Left kidney (tissue), 2 donors: Measurements from ENCODE around the gene TNFRSF19. TPM values are rescaled to one million over a fixed set of nuclear protein-coding genes. Genes with fewer than 3 reads are reported as not detected.
"Not testable (repeated sequence)": the region's sequence is repeated elsewhere in the genome, so short reads cannot be mapped to it uniquely, and the experiment has no call there.

ENCODE experiments used
- DNase-seq: peaks from one replicate; pipeline ENCODE4 v3.0.0-alpha.2; 2013
- polyA plus RNA-seq: library from polyadenylated mRNA; unstranded; fragments of 120-200 nt; gene quantifications from one replicate; pipeline ENCODE4 v1.2.1, GENCODE V29; 2013; ENCODE audit not compliant: insufficient read length

Gene TNFRSF19
- polyA plus RNA-seq, 1 donor, result 60.8 TPM

DNA sequence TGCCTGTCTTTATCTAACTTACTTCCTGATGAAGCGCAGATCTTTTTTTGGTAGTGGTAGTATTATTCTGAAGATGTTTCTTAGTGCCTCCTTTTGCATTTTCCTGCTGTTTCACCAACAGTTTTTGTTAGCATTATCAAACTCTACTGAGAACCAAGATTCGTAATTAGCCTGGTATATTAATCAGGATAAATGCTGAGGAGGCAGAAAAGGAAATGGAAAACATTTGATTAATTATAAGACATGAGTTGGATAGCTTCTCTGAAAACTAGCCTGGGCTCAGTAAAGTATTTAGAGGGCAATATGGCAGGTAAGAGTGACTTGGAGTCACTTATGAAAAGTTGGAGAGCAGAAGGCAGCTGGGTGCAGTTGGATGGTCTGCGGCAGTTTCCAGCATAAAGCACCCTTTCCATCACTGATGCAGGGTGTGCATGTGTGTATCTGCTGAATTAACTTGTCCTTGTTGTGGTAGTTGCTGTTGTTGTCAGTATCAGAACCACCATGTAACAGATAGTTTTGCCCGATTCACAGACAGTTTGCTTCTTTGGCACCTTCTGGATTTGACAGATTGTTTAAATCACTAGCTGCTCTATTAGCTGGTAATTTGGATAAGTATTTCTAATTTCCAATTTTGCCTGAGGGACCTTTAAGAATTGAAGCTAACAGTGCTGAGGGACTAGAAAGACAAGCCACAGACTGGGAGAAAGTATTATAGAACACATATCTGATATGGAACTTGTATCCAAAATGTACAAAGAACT is 6.9 kb upstream of the TNFRSF19 start:
- no peak for DNase-seq

DNA sequence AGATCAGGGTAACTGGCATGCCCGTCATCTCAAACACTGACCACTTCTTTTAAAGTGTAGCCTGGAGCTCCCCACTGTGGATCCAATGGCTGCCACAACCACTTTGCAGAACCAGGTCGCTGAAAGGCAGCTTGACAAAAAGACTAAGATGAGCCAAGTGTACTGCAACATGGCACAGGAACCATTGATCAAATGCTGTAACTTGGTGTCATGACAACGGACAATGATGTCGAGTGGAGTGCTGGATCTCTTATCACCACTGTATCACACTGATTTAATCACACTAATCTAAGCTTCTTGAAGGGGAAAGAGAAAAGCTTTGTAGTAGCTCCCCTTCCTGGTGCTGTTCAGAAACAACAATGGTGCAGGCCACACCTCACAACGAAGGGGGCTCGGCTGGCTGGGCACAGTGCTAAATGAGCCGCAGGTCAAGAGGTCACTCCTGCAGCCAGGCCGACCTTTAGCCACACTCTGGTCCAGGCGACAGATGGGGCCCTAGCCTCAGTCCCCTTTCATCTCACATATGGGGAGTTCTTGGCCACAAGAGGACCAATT is 2.2 kb upstream of the TNFRSF19 start:
- no peak for DNase-seq

DNA sequence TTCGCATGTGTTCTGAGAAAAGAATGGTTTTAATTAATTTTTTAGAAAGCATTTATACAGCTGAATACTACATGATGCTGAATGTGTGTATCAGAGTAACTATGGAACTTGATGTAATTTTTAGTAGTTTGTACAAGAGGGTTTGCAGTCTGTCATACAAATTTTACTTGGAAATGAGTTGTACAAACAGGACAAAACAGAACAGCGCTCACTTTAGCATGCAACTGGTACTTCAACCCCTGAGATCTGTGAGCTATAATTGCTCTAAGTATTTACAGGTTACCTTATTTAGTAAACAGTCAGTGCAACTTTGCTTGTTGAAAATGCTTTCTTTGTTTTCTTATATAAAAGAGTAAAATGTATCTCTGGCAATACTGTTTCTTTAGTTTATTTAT is 706 bp downstream of the TNFRSF19 start:
- DNase-seq, result no peak

DNA sequence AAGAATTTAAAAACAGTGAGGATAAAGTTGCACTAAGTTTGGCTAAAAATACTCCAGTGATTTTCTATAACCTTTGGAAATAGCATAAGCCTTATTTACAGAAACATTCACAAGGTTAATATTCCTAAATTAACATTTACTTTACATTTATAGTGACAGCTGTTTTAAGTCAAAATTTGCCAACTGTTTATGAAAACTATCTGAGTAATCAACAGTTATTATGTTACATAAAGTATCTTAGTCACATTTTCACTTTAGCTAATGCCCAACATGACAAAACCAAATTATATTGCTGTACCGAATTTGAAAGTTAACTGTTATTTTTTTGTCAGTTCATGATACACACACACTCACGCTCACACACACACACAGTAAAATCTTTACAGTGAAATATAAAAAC is 1.2 kb downstream of the TNFRSF19 start:
- no peak for DNase-seq

DNA sequence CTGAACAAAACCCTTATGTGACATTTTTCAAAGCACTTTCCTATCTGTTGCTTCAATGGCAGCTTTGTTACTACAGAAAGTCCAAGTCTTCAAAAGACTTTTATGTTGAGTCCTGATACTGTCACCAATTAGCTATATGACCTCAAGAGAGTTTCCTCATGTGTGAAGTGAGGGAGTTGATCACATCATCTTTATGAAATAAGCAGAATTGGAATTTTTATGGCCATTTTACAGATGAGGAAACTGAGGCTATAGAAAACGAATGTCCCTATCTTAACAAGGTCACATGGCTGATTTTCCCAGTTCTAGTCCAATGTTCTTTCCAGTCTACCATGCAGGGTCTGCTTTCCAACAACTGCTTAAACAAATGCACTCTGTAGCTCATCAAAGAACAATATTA is 2.6 kb downstream of the TNFRSF19 start:
- DNase-seq, result no peak

DNA sequence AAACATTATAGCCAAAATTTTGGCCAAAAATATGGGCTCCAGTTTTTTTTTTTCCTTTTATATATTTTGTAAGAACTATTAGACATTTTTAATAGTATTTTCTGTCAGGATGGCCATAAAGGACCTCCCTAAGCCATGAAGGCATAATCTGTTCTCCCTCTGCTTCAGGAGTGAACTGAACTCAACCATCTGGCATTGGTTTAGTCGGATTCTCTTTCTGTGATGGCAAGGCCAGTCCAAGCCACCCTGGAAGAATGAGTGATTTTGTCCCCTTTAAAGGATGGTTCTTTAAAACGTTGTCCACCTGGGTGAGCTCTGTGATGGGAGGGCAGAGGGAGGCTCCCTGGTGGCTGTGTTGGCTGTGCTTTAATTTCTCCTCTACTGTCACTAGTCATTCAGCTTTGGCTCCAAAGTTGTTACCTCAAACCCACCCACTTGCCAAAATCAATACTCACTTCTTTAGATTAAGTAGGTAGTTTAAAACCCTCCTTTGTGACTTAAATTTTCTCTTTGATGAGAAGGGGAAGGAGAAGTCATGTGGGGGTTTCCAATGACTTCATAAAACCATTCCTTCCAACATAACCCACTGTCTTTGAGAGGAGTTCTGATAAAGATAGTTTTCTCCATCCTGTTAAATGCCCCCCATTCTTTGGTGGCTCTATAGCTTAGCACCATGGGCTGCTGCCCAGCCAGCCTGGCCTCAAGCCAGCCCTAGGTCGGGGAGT is 4.4 kb downstream of the TNFRSF19 start:
- DNase-seq, result no peak

DNA sequence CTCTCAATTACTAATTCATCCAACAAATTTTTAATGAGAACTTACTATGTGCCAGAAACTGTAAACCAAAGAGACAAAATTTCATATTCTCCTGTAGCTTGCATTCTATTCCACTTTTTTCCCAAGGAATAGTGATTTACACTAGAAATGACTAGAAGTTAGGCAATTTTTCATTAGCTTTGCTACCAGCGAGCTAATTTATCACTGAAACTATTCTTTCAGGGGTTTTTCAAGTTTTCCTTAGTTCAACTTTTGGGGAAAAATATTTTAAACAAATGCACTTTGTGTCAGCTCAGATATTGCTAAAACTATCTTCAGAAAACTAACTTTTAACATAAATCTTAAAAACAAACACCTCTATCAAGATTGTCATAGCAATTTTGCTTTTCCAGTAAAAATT is 5.4 kb downstream of the TNFRSF19 start:
- no peak for DNase-seq

DNA sequence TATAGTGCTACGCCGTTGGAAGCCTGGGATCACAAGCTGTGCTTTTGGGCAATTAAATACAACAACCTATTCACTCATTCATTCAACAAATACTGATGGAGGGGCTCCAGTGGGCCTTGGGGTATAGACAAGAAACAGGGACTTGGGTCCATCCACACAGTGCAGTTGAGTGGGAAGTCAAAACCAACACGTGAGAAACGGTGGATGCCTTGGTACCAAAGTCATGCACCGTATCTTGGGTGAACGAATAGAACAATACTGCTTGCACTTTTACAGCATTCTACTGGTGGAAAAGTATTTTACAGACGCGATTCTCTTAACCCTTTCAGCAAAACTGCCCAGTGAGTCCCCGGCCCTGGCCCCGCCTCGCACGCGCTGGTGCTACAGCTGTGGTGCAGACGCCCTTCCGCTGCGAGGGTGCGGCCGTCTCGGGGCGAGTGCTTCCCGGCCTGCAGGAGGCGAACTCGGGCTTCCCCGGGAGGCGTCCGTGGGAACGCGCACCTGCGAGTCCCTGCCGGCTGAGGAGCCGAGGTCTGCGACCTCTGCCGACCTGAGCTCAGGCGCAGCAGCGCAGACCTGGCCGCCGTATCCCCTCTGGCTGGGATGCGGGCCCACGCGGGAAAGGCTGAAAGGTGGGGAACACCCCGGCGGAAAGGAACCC is 8.3 kb downstream of the TNFRSF19 start:
- no peak for DNase-seq

DNA sequence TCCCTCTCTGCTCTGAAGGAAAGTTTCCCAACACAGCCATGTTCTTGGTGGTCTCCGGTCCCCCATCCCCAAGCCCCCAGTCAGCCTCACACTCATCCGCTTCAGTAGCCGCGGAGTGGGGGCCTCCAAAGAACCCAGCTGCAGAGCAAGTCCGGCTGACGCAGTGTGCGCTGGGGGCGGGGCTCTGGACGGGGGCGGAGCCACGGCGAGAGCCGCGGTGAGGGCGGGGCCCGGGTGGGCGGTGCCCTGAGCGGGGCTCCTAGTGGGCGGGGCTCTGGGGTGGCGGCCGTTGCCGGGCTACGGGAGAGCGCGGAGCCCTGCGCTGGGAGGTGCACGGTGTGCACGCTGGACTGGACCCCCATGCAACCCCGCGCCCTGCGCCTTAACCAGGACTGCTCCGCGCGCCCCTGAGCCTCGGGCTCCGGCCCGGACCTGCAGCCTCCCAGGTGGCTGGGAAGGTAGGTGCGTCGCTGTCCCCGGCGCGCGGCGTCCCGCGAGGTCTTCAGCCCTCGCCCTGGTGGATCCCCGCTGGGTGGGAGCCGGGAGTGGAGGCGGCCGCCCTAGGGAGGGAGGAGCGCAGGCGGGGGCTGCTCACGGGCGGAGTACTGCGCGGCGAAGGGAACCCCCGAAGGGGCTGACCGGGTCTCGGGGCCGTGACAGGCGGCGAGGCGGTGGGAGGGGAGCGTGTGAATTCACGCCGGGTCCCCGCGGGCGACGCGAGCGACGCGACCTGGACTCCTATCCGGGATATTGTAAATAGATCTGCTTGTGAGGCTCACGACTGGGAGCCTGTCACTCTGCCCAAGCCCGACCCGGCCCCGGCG is 9.1 kb downstream of the TNFRSF19 start:
- DNase-seq, result peak; percentile 91

DNA sequence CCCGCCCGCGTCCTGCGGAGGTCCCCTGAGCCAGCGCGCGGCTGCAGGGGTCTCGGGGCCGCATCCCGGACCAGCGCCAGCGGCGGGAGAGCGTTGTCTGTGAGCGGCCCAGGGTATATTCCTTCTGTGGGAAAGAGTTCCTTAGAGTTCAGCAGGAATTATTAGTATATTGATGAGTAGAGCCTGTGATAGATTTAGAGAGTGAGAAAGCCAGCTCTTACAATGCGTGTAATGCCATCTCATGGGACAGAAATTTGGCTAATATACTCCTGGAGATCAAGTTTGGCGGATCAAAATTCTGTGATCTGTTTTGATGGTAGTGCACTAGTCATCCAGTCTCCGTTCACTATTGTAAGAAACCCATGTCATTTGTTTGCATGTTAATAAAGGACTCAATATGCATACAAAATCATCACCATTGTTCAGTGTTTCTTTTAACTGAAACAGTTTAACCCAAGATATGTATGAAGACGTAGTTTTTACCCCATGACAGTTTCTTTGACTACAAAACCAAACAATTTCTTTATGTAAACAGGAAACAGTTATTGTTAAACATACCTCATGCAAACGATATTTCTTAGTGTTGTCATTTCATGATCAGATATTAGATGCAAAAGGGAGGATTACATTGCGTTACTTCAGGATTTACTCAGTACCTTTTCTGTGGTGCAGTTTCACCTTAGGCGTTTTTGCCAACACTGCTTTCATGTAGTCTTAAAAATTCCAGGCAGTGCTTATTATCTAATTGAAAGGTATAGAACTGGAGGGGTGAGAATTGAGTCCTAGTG is 9.9 kb downstream of the TNFRSF19 start:
- DNase-seq, result no peak

DNA sequence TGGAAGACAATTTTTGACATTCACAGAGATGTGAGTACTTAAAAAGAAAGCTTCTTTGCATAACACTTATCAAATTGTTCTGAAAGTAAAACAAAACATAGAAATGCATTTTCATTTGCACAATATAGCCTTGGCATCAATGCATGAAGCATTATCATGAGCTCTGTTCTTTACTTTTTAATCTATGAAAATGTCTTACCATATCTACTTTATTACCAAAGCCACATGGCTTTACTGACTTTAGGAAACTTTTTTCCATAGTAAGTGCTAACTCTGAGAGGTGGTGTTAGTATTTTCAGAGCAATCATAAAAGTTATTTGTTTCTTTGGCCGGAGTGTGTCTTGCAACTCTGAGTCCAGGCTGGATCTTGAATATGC is 10.5 kb downstream of the TNFRSF19 start:
- no peak for DNase-seq

DNA sequence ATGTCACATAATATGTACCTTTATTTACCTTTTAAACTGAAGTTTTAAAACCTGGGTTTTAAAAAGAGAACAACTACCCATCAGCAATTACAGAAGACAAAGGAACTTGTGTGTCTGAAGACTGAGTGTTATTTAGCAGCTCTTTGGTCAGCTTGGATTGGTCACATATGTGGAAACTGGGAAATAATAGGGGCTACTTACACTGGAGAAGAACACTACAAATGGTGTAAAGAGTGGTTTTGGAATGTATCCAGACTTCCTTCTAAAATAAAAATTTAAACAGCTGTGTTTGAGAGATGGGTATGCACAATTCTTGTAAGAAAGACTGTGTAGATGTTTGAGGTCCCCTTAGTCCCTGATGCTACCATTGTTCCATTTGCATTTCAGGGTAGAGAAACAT is 13.3 kb downstream of the TNFRSF19 start:
- DNase-seq, result no peak

DNA sequence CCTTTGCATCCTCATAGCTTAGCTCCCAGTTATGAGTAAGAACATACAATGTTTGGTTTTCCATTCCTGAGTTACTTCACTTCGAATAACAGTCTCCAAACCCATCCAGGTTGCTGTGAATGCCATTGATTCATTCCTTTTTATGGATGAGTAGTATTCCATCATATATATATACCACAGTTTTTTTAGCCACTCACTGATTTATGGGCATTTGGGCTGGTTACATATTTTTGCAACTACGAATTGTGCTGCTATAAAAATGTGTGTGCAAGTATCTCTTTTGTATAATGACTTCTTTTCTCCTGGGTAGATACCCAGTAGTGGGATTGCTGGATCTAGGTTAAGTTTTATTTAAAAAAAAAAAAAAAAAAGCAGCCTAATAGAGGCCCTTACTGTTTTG is 14.1 kb downstream of the TNFRSF19 start:
- DNase-seq, result no peak

DNA sequence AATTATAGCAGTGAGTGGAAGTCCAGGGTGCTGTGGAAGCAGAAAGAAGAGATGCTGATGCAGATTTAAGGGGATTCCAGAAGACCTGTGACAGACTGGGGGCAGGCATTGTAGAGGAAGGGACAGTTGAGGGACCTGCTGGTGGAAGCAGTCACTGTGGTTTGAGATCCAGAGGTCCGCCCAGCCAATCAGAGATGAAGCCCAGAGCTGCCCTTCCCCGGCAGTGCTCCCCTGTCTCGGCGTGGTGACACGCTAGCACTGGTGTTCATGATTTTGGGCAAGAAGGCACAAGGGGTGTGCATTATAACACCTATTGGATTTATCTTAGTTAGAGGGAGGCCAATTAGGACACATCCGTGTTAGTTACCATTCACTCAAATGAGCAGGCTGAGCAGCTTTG is 16.1 kb downstream of the TNFRSF19 start:
- DNase-seq, result no peak

DNA sequence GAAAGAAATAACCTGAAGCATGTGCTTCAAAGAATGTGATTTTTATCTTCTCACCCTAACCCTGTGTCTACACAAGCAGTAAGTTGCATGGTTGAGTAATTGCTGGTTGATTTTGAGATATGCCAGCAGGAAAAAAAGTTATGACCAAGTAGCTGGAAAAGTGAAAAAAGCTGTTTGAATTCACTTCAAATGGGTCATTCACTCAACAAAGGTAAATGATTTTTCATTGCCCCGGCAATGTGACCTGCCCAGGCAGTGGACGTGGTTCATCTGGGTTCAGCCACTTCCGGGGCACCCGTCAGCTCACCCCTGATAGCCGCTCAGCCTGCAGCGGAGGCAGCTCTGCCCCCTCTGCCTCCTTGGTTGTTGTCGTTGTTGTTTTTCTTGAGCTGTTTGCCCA is 18.5 kb downstream of the TNFRSF19 start:
- DNase-seq, result no peak

DNA sequence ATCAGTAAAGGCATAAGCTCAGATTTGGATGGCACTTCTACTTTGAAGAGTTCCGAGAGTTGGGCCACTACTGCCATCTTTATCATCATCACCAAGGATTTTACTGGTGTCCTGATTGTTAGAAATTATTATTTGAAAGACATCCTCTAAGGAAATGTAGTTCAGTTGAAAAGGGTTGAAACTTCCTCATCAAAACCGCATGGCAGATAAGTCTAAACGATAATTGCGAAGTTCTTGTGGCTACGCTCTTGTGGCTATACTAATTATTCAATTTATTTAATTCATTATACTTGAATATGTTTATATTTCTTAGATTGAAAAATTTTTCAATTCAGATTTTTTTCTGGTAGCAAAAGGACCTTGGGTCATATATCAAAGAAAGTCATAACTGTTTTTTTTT is 22.4 kb downstream of the TNFRSF19 start:
- DNase-seq, result no peak

DNA sequence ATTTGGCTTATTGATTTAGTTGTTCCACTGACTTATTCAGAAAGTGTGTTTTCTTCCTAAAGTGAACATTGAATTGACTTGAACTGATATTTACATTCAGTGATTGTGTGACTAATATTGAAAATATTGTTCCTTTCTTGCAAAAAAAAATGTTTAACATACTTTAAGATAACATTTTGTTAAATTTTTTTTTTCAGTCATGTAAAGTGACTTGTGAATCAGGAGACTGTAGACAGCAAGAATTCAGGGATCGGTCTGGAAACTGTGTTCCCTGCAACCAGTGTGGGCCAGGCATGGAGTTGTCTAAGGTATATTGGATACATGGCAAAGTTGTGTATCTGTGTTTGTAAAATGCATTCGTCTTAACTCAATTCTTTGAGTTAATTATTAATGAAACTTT is 22.9 kb downstream of the TNFRSF19 start:
- no peak for DNase-seq

DNA sequence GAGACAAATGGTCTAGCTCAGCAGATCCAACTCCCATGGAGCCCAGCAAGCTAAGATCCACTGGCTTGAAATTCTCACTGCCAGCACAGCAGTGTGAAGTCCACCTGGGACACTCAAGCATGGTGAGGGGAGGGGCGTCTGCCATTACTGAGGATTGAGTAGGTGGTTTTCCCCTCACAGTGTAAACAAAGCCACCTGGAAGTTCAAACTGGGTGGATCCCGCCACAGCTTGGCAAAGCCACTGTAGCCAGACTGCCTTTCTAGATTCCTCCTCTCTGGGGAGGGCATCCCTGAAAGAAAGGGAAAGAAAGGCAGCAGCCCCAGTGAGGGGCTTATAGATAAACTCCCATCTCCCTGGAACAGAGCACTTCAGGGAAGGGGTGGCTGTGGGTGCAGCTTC is 24.1 kb downstream of the TNFRSF19 start:
- not testable (repeated sequence) for DNase-seq

DNA sequence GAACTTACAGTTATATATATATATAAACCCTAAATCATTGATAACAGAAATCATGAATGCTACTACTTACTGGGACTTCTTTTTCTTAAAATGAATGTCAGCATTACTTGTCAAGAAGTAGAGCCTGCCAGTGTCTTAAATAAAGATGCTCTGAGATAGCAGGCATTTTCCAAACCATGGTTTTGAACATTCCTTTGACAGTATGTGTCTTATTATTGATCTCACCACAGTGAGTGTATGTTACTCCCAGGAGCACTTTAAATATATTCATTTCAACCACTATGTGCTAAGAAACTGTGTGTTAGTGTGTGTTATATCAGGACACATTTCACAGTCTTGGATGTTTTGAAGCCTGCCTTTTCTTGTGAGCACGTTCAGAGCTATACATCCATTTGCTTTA is 28.2 kb downstream of the TNFRSF19 start:
- no peak for DNase-seq

DNA sequence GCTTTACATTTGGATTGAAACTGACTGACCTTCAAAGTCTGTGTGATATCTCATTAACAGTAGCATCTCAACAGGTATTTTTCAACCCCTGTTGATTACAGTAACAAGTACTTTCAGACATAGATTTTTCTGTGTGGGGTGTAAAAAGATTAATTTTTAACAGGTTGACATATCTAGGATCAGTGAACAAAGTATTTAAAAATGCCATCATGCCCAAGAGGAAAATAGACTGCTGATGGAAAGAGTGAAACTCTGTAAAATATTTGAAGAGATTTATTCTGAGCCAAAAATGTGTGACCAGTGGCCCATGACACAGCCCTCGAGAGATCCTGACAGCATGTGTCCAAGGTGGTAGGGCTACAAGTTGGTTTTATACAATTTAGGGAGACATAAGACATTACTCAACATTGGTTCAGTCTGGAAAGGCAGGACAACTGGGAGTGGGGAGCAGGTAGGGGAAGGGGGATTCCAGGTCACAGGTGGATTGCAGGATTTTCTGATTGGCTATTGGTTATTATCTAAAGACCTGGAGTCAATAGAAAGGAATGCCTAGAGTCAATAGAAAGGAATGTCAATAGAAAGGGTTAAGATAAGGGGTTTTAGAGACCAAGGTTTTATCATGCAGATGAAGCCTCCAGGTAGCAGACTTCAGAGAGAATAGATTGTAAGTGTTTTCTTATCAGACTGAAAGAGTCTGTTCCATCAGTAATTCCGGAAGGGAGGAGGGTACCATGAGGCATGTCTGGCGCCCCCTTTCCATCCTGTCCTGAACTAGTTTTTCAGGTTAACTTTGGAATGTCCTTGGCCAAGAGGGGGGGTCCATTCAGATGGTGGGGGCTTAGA is 29.1 kb downstream of the TNFRSF19 start:
- DNase-seq, result no peak
